GM18526 (cell line): Measurements from ENCODE around the gene GPATCH8.

Source experiments
- POLR2A ChIP-seq: IDR thresholded peaks from 3 replicates; pipeline ENCODE4 v1.6.1; 2011; ENCODE audit not compliant: insufficient read length; ENCODE audit errors: extremely low read depth

GPATCH8 gene

GRCh38 chr17:44503147-44504029 is at the start of gene GPATCH8:
Gene GPATCH8, minus strand, starts transcription at chr17:44503406. Its CDS starts 36 bp downstream, at chr17:44503370.
- peak; percentile 67 for TF ChIP-seq POLR2A

DNA sequence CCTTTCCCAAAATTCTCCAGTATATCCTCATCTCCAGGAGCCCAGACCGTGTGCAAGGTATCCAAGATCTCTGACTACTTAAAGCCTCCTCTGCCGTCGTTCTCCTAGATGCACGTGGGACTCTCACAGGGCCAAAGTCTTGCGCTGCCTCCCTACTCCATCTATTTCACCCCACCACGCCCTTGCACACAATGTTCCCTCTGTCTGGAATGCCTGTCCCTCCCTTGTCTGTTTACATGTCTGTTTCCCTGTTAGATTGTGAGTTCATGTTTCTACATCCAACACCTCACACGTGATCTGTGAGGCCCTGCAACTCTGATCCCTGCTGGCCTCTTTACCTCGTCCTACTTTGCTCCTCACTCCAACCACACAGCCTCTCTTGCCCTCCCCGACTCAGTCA is 49.2 kb upstream of the GPATCH8 start:
- no peak for TF ChIP-seq POLR2A

DNA sequence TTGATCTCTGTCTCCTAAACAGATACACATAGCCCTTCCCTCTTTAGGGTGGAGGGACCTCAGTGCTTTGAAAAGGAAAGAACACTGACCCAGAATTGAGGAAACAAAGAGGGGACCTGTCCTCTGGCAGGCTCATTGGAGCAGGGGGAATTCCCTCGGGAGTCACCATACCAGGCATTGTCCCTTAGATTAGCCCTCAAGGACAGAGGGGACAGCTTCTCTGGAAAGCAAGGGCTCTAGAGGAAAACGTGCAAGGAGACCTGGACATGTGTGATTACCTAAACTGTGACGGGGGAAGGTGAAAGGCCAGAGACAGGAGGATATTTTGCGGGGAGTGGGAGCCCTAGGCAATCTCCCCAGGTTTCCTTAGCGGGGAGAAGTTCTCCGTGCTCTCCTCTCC is 46.5 kb upstream of the GPATCH8 start:
- no peak for TF ChIP-seq POLR2A

- TF ChIP-seq POLR2A = no peak
Measured at GRCh38 chr17:44548376-44549230, 45.4 kb upstream of the GPATCH8 start.

DNA sequence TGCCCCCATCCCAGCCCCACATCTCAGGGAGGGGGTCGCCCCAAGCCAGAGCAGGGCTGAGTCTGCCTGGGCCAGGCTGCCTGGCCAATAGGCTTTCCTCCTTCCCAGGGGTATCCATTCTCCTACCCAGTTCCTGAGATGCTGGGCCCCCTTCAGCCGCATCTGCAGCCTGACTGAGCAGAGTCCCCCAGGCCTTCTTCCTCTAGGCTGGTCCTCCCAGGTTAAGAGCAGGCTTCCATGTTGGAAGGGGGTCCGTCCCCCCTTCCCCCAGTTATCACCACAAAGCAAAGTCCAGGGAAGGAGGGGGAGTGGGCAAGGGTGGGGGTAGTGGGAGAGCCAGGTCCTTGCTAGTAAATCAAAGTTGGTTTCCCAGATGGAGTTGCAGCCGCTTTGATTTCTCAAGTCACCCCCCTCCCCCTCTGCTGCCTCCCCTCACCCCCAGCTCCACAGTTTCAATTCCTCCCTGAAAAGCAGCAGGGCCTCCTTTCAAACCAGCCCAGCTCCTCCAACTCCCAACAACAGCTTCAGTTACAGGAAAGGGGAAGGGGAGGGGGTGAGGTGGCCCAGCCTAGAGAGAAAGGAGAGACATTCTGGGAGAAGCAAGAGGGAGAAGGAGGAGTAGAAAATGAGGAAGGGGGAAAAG is 44.5 kb upstream of the GPATCH8 start:
- no peak for TF ChIP-seq POLR2A

DNA sequence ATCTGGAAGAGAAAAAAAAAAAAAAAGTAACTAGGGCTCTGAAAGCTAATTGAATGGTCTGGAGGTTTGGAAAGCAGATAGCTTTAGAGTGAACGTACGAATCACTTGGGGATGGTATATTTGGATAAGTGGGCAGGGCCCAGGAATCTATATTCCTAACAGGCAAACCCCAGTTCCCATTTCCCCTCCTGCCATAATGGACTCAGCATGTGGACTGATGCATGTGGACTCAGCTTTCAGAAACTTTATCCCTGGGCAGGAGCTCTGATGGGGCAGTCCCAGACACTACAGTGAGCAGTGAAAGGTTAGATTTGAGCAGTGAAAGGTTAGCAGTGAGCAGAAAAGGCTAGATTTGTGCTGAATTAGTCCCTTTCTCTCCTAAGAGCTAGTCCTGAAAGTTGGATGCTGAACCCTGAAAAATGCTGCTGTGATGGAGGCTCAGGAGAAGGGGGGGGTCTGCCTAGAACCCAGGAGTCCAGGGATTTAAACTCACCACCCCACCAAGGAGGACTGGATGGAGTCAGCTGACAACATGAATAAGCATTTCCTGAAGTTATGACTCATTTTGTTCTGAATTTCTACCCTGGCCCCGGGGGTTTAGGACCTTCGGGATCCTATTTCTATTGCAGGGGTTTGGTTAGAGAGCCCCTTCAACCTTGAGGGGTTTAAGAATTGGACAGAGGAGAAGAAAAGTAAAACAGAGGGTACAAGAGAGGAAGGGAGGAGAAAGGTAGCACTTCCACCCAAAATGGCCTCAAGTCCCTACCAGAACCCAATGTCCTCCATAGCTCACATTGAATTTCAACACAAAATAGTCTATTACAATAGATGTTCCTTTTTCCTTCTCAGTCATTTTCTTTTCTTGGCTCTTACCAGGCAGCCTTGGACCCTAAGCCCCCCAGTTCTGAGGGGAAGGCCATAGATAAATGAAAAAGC is 43.7 kb upstream of the GPATCH8 start:
- TF ChIP-seq POLR2A = no peak

GRCh38 chr17:44543905-44544523 is 40.8 kb upstream of the GPATCH8 start:
- no peak for TF ChIP-seq POLR2A

- TF ChIP-seq POLR2A = no peak
Measured at GRCh38 chr17:44543213-44543904, 40.2 kb upstream of the GPATCH8 start.

GRCh38 chr17:44541884-44542581 is 38.8 kb upstream of the GPATCH8 start:
- TF ChIP-seq POLR2A = no peak

DNA sequence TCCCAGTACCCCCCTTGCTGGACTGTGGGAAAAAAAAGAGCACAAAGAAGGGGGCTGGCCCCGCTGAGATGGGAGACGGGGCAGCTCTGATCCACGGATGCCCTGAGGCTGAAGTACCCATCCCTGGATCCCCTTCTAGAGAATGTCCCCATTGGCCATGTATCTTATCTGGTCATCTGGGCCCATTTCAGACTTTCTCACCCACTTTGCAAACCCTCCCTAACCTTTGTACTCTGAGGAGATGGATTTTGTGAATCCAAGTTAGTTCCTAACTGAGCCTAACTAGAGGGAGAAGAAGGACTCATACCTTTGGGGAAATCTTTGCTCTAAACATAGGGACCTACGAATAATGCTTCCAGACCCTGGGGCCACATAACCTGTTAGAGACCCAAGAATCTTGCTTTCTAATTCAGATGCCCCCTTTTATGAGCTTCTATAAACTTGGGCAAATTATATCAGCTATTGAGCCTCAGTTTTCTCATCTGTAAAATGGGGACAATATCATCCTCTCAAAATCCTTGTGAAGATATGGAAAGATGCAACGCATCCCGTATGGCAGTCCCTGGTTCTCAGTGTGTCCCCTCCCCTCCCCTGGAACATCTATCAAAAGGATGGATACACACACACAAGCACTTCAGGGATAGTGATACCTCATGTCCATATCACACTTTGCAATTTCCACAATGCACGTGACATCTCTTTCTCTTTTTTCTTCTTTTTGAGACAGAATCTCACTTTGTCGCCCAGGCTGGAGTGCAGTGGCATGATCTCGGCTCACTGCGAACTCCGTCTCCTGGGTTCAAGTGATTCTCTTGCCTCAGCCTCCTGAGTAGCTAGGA is 37.3 kb upstream of the GPATCH8 start:
- no peak for TF ChIP-seq POLR2A

- TF ChIP-seq POLR2A = no peak
Measured at GRCh38 chr17:44539673-44540072, 36.5 kb upstream of the GPATCH8 start.
